ENCODE measurements around the gene ADGRL2.

DNA sequence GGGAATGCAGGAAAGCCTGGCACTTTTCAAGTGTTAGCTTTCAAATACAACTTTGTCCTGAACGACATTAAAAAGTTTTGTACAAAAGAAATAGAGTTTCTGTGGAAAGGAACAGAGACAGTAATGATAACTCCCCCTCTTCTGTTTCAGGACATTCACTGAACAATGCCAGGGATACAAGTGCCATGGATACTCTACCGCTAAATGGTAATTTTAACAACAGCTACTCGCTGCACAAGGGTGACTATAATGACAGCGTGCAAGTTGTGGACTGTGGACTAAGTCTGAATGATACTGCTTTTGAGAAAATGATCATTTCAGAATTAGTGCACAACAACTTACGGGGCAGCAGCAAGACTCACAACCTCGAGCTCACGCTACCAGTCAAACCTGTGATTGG lies 189.5 kb downstream of the ADGRL2 start:
- TF ChIP-seq, protein P1, sequence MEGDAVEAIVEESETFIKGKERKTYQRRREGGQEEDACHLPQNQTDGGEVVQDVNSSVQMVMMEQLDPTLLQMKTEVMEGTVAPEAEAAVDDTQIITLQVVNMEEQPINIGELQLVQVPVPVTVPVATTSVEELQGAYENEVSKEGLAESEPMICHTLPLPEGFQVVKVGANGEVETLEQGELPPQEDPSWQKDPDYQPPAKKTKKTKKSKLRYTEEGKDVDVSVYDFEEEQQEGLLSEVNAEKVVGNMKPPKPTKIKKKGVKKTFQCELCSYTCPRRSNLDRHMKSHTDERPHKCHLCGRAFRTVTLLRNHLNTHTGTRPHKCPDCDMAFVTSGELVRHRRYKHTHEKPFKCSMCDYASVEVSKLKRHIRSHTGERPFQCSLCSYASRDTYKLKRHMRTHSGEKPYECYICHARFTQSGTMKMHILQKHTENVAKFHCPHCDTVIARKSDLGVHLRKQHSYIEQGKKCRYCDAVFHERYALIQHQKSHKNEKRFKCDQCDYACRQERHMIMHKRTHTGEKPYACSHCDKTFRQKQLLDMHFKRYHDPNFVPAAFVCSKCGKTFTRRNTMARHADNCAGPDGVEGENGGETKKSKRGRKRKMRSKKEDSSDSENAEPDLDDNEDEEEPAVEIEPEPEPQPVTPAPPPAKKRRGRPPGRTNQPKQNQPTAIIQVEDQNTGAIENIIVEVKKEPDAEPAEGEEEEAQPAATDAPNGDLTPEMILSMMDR (IDR thresholded peaks at IDR 0.05) = no peak
- TF ChIP-seq POLR2A (IDR thresholded peaks at IDR 0.05) = no peak
